Measurements from ENCODE around the gene CD163. TPM values are rescaled to one million over a fixed set of nuclear protein-coding genes. Genes with fewer than 3 reads are reported as not detected.
A peak's percentile ranks its signal among the peaks of the same experiment; 100 is the strongest.

Gene CD163
- total RNA-seq, 8 experiments from 2014 or later = under 0.01 to 87.7 (median 0.56) TPM

DNA sequence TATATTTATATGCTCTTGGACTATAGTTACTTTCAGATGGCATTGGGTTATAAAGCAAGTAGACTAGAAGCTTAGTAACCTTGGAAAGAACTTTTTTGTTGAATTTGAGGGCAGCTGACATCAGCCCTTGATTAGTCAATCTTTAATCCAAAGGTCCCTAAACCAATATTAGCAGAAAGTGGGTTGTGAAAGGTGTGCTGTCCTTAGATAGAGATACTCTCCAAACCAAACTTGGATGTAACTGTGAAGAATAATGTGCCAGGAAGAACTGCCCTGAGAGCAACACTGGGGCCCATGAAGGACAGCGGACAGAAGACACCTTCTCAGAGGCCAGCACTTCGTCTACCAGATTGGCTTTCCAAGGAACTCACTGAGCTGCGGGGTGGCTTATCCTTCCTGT is 10.6 kb downstream of the CD163 start:
- Histone ChIP-seq H3K4me1 (replicated peaks in 1 of 2) (no peaks in the 10 kb centered on the region), H3K27ac (no peak overlapping the region), H3K4me3 (no peak overlapping the region)
- 66 to 100% (median 85%) methylated on average over 1 to 3 of the region's 3 CpGs; no CpG with 5 or more reads in 2 of the 10 experiments for WGBS, 10 experiments
- in situ Hi-C loops (cut with MboI; ENCODE audit: low pct_unique_long_range_greater_than_20kb in 2 of 9, low sequenced_read_pairs in 9 of 9, unreplicated experiment in 9 of 9) = no loop called here
- no peak for ATAC-seq (replicated peaks in 6 of 8)

DNA sequence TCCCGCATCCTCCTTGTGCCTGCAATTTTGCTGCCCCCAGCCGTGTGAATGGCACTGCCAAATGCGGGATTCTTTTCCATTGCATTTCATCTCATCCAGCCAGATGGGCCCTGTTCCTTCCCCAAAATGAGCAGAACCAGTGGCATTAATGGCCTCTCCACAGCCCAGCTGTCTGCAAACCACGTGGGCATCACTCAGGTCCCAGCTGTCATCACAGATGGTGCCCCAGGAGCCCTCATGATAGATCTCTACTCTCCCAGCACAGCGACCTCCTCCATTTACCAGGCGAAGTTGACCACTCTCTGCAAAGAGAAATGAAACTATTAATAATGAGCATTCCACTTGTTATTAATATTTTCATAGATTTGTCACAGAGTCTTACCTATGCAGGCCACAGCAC is 17.1 kb downstream of the CD163 start:
- WGBS, 10 experiments = 20 to 93% (median 68%) methylated on average over 1 to 6 of the region's 6 CpGs; no CpG with 5 or more reads in 3 of the 10 experiments
- no peak for ATAC-seq (replicated peaks in 6 of 8)
- no peak overlapping the region for H3K27ac ChIP-seq
- in situ Hi-C loops (cut with MboI; ENCODE audit: low pct_unique_long_range_greater_than_20kb in 2 of 9, low sequenced_read_pairs in 9 of 9, unreplicated experiment in 9 of 9) = no loop called here
- no peak overlapping the region for H3K4me3 ChIP-seq
- H3K4me1 ChIP-seq (replicated peaks in 1 of 2) = no peaks in the 10 kb centered on the region

- peak in 3 of 8 experiments; percentile 47 to 95 (median 91) for ATAC-seq (replicated peaks in 6 of 8)
- in situ Hi-C loops (cut with MboI; ENCODE audit: low pct_unique_long_range_greater_than_20kb in 2 of 9, low sequenced_read_pairs in 9 of 9, unreplicated experiment in 9 of 9) = no loop called here
- no peak overlapping the region for H3K27ac ChIP-seq
- WGBS, 10 experiments = 7 to 100% (median 68%) methylated on average over 1 to 4 of the region's 4 CpGs; no CpG with 5 or more reads in 2 of the 10 experiments
- H3K4me3 ChIP-seq = no peak overlapping the region
- H3K4me1 ChIP-seq (replicated peaks in 1 of 2) = no peaks in the 10 kb centered on the region
Observed at GRCh38 chr12:7485095-7485494, 18.5 kb downstream of the CD163 start.

- WGBS, 10 experiments = 57 to 100% (median 88%) methylated on average over 1 to 4 of the region's 5 CpGs; no CpG with 5 or more reads in 2 of the 10 experiments
- in situ Hi-C loops (cut with MboI; ENCODE audit: low pct_unique_long_range_greater_than_20kb in 2 of 9, low sequenced_read_pairs in 9 of 9, unreplicated experiment in 9 of 9) = no loop called here
- ATAC-seq (replicated peaks in 6 of 8) = no peak
- Histone ChIP-seq H3K27ac (no peak overlapping the region), H3K4me3 (no peak overlapping the region), H3K4me1 (replicated peaks in 1 of 2) (no peaks in the 10 kb centered on the region)
Observed at GRCh38 chr12:7483343-7483742, 20.2 kb downstream of the CD163 start.

- no peak overlapping the region for H3K27ac ChIP-seq
- WGBS, 10 experiments = 36 to 100% (median 76%) methylated on average over 1 of the region's 1 CpG; no CpG with 5 or more reads in 2 of the 10 experiments
- no peak for ATAC-seq (replicated peaks in 6 of 8)
- no peak overlapping the region for H3K4me3 ChIP-seq
- in situ Hi-C loops (cut with MboI; ENCODE audit: low pct_unique_long_range_greater_than_20kb in 2 of 9, low sequenced_read_pairs in 9 of 9, unreplicated experiment in 9 of 9) = no loop called here
- H3K4me1 ChIP-seq (replicated peaks in 1 of 2) = no peaks in the 10 kb centered on the region
Observed at GRCh38 chr12:7479771-7480170, 23.8 kb downstream of the CD163 start.

DNA sequence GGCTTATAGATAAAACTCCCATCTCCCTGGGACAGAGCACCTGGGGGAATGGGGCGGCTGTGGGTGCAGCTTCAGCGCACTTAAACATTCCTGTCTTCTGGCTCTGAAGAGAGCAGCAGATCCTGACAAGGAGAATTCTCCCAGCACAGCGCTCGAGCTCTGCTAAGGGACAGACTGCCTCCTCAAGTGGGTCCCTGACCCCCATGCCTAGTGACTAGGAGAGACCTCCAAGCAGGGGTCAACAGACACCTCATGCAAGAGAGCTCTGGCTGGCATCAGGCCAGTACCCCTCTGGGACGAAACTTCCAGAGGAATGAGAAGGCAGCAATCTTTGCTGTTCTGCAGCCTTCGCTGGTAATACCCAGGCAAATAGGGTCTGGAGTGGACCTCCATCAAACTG is 31.5 kb downstream of the CD163 start:
- Histone ChIP-seq H3K4me3 (no peak overlapping the region), H3K4me1 (replicated peaks in 1 of 2) (no peaks in the 10 kb centered on the region), H3K27ac (no peak overlapping the region)
- in situ Hi-C loops (cut with MboI; ENCODE audit: low pct_unique_long_range_greater_than_20kb in 2 of 9, low sequenced_read_pairs in 9 of 9, unreplicated experiment in 9 of 9) = loop anchor here in 4 of 9 experiments (25.0 kb wide), 2 partner anchors 235 to 260 kb away; no protein-coding TSS in a partner anchor
- no peak for ATAC-seq (replicated peaks in 6 of 8)
- 60 to 100% (median 83%) methylated on average over 1 to 5 of the region's 6 CpGs; no CpG with 5 or more reads in 4 of the 10 experiments for WGBS, 10 experiments

GRCh38 chr12:7460375-7461259 is 43.0 kb downstream of the CD163 start:
- H3K4me1 ChIP-seq (replicated peaks in 1 of 2) = no peaks in the 10 kb centered on the region
- in situ Hi-C loops (cut with MboI; ENCODE audit: low pct_unique_long_range_greater_than_20kb in 2 of 9, low sequenced_read_pairs in 9 of 9, unreplicated experiment in 9 of 9) = loop anchor here in 4 of 9 experiments (25.0 kb wide), 2 partner anchors 223 to 248 kb away; no protein-coding TSS in a partner anchor
- peak; percentile 76 to 92 (median 81) for ATAC-seq (replicated peaks in 6 of 8)
- H3K27ac ChIP-seq = no peak overlapping the region
- WGBS, 10 experiments = 38 to 100% (median 54%) methylated on average over 2 to 6 of the region's 7 CpGs; no CpG with 5 or more reads in 1 of the 10 experiments
- H3K4me3 ChIP-seq = no peak overlapping the region

DNA sequence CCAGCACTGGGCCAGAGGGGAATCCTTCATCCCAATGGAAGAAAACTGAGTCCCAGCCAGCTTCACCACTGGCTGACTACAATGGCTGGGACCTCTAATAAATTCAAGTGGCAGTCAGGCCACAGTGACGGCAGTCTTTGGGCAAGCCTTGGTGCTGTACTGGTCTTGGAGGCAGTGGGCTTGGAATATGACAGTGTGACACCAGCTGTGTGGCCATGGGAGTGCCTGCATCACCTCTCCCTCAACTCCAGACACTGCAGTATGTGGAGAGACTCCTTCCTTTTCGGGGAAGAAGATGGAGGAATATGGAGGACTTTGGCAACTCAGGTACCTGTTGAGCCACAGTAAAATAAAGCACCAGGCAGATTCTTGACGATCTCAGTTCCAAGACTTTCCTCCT is 43.6 kb downstream of the CD163 start:
- H3K27ac ChIP-seq = no peak overlapping the region
- 80 to 95% (median 80%) methylated on average over 1 to 2 of the region's 3 CpGs; no CpG with 5 or more reads in 4 of the 10 experiments for WGBS, 10 experiments
- no peak overlapping the region for H3K4me3 ChIP-seq
- no peak for ATAC-seq (replicated peaks in 6 of 8)
- in situ Hi-C loops (cut with MboI; ENCODE audit: low pct_unique_long_range_greater_than_20kb in 2 of 9, low sequenced_read_pairs in 9 of 9, unreplicated experiment in 9 of 9) = loop anchor here in 6 of 9 experiments (10.0 to 25.0 kb wide), 4 partner anchors 85 to 248 kb away; no protein-coding TSS in a partner anchor
- H3K4me1 ChIP-seq (replicated peaks in 1 of 2) = no peaks in the 10 kb centered on the region

- Histone ChIP-seq H3K27ac (no peak overlapping the region), H3K4me1 (replicated peaks in 1 of 2) (no peaks in the 10 kb centered on the region), H3K4me3 (no peak overlapping the region)
- ATAC-seq (replicated peaks in 6 of 8) = no peak
- WGBS, 10 experiments = 5 to 93% (median 52%) methylated on average over 1 to 3 of the region's 3 CpGs; no CpG with 5 or more reads in 1 of the 10 experiments
- in situ Hi-C loops (cut with MboI; ENCODE audit: low pct_unique_long_range_greater_than_20kb in 2 of 9, low sequenced_read_pairs in 9 of 9, unreplicated experiment in 9 of 9) = loop anchor here in 6 of 9 experiments (10.0 to 25.0 kb wide), 4 partner anchors 77 to 239 kb away; no protein-coding TSS in a partner anchor
Observed at GRCh38 chr12:7451756-7452155, 51.8 kb downstream of the CD163 start.

- ATAC-seq (replicated peaks in 6 of 8) = no peak
- in situ Hi-C loops (cut with MboI; ENCODE audit: low pct_unique_long_range_greater_than_20kb in 2 of 9, low sequenced_read_pairs in 9 of 9, unreplicated experiment in 9 of 9) = loop anchor here in 6 of 9 experiments (10.0 to 25.0 kb wide), 4 partner anchors 76 to 238 kb away; no protein-coding TSS in a partner anchor
- Histone ChIP-seq H3K4me3 (no peak overlapping the region), H3K4me1 (replicated peaks in 1 of 2) (no peaks in the 10 kb centered on the region), H3K27ac (no peak overlapping the region)
- WGBS, 10 experiments = 52 to 87% (median 70%) methylated on average over 3 to 6 of the region's 7 CpGs
Observed at GRCh38 chr12:7450667-7451066, 52.9 kb downstream of the CD163 start.

DNA sequence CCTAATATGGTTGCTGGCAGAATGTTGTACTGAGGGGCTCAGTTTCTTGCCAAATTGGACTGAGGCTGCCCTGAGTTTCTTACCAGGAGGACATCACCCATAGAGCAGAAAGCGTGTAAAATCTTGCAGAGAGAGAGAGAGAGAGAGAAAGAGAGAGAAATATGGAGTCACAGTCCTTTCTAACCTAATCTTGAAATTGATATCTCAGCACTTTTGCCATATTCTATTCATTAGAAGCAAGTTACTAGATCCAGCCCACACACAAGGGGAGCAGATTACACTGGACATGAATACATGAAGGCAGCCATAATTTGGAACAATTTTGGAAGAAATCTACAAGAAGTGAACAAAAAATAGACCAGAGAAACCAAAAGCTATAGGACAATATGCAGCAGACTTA is 55.5 kb downstream of the CD163 start:
- in situ Hi-C loops (cut with MboI; ENCODE audit: low pct_unique_long_range_greater_than_20kb in 2 of 9, low sequenced_read_pairs in 9 of 9, unreplicated experiment in 9 of 9) = no loop called here
- WGBS, 10 experiments = 60 to 100% (median 78%) methylated on average over 1 of the region's 1 CpG; no CpG with 5 or more reads in 4 of the 10 experiments
- Histone ChIP-seq H3K4me3 (no peak overlapping the region), H3K27ac (no peak overlapping the region), H3K4me1 (replicated peaks in 1 of 2) (no peaks in the 10 kb centered on the region)
- ATAC-seq (replicated peaks in 6 of 8) = no peak

DNA sequence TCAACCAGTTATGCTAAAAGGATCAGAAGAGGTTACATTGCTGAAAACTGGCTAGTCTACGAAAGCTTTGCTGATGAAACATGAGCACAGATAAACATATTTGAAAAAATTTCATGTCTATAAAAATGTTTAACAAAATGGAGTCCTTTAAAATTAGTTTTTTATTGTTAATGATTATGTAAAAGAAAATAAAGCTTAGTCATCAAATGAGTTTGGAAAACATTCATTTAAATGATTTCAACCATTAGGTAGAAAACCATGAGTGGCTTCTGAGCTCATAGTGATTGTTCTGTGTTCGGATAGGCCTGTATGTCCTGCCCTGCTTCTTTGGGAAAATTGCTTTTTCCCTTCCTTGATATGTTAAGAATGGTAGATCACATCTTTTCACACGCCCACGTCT is 59.0 kb downstream of the CD163 start:
- ATAC-seq (replicated peaks in 6 of 8) = no peak
- in situ Hi-C loops (cut with MboI; ENCODE audit: low pct_unique_long_range_greater_than_20kb in 2 of 9, low sequenced_read_pairs in 9 of 9, unreplicated experiment in 9 of 9) = no loop called here
- H3K4me1 ChIP-seq (replicated peaks in 1 of 2) = no peaks in the 10 kb centered on the region
- H3K27ac ChIP-seq = no peak overlapping the region
- no peak overlapping the region for H3K4me3 ChIP-seq
- 62 to 92% (median 81%) methylated on average over 1 to 4 of the region's 4 CpGs; no CpG with 5 or more reads in 2 of the 10 experiments for WGBS, 10 experiments

GRCh38 chr12:7444076-7444475 is 59.5 kb downstream of the CD163 start, which contains the start of gene CD163L1:
Gene CD163L1 (minus strand): TSS chr12:7444153. CDS start chr12:7444127, 26 bp downstream.
- Histone ChIP-seq H3K4me3 (no peak within 1 kb of the TSS), H3K4me1 (replicated peaks in 1 of 2) (no peaks in the 10 kb centered on the region), H3K27ac (no peak within 1 kb of the TSS)
- WGBS, 10 experiments = 14 to 83% (median 46%) methylated on average over 1 to 2 of the region's 2 CpGs
- in situ Hi-C loops (cut with MboI; ENCODE audit: low pct_unique_long_range_greater_than_20kb in 2 of 9, low sequenced_read_pairs in 9 of 9, unreplicated experiment in 9 of 9) = no loop called here
- ATAC-seq (replicated peaks in 6 of 8) = no peak

Data from motor neuron (in vitro differentiated cells).